Caco-2 (cell line): Measurements from ENCODE around the gene CFAP91. TPM values are rescaled to one million over a fixed set of nuclear protein-coding genes. Genes with fewer than 3 reads are reported as not detected.

Source experiments
- BruUV-seq: library from RNA; stranded (reverse); fragments of 400-500 nt; replicated peaks from 2 replicates; lab custom pipeline; 2021; lab: Mats Ljungman, UMichigan
- CTCF ChIA-PET: fragments of 300-600 bp; sonication (Branson Sonifier 250); formaldehyde crosslinking; loops from one replicate; lab custom pipeline; 2022; ENCODE audit warnings: antibody characterized with exemption; lab: Charles Lee
- POLR2A ChIA-PET: fragments of 300-600 bp; sonication (Branson Sonifier 250); formaldehyde crosslinking; loops from one replicate; lab custom pipeline; 2022; ENCODE audit warnings: antibody characterized with exemption; lab: Charles Lee
- DNase-seq, 2 experiments: peaks; one replicate each; pipeline versions ENCODE4 v3.0.0 to v3.0.0-alpha.2; 2020 to 2022
- H3K27me3 ChIP-seq: replicated peaks from 2 replicates; pipeline ENCODE4 v1.6.0; 2011; ENCODE audit warnings: low read length; ENCODE audit not compliant: control insufficient read depth, insufficient read depth
- H3K36me3 ChIP-seq: 2 replicates; pipeline ENCODE4 v1.5.1; 2011; ENCODE audit warnings: low read length; ENCODE audit not compliant: control insufficient read depth, insufficient read depth
- H3K4me1 ChIP-seq: fragments of 250-450 bp; sonication (Bioruptor Pico); 2 replicates; pipeline ENCODE4 v1.5.1; 2020; ENCODE audit warnings: mild to moderate bottlenecking
- H3K4me3 ChIP-seq: 2 replicates; pipeline ENCODE4 v1.5.1; 2011; ENCODE audit warnings: low read depth, mild to moderate bottlenecking, control low read depth, low read length
- H3K9me3 ChIP-seq: fragments of 250-450 bp; sonication (Bioruptor Pico); 2 replicates; pipeline ENCODE4 v1.5.1; 2020; ENCODE audit warnings: mild to moderate bottlenecking, moderate library complexity
- H3K27ac Mint-ChIP-seq: one replicate; pipeline ENCODE4 v1.8.0; 2022; ENCODE audit warnings: mixed read lengths; ENCODE audit not compliant: unreplicated experiment
- H3K27me3 Mint-ChIP-seq: one replicate; pipeline ENCODE4 v1.8.0; 2022; ENCODE audit warnings: mixed read lengths; ENCODE audit not compliant: insufficient read depth, unreplicated experiment
- H3K36me3 Mint-ChIP-seq: one replicate; pipeline ENCODE4 v1.8.0; 2022; ENCODE audit warnings: mild to moderate bottlenecking, mixed read lengths; ENCODE audit not compliant: insufficient read depth, unreplicated experiment
- H3K4me1 Mint-ChIP-seq: one replicate; pipeline ENCODE4 v1.8.0; 2022; ENCODE audit warnings: low read depth, mixed read lengths; ENCODE audit not compliant: unreplicated experiment
- H3K4me3 Mint-ChIP-seq: one replicate; pipeline ENCODE4 v1.8.0; 2022; ENCODE audit warnings: mild to moderate bottlenecking, moderate library complexity, mixed read lengths; ENCODE audit not compliant: unreplicated experiment
- H3K9me3 Mint-ChIP-seq: one replicate; pipeline ENCODE4 v1.8.0; 2022; ENCODE audit warnings: mixed read lengths; ENCODE audit not compliant: unreplicated experiment
- CTCF ChIP-seq, 2 experiments: fragments of 200-600 bp in 1 of 2; IDR thresholded peaks; 1 replicate in 1 of 2; 2 replicates in 1 of 2; pipeline versions ENCODE4 v1.5.1 to v1.8.0; 2011 to 2022; ENCODE audit warnings: antibody characterized with exemption in 1 of 2, control low read depth in 1 of 2, inconsistent platforms in 1 of 2, low read depth in 1 of 2, low read length in 1 of 2, mild to moderate bottlenecking in 1 of 2, moderate library complexity in 1 of 2; ENCODE audit not compliant: insufficient read depth in 1 of 2, severe bottlenecking in 1 of 2, unreplicated experiment in 1 of 2
- intact Hi-C: fragments of 100-400 bp; cut with micrococcal nuclease; formaldehyde crosslinking; loops from one replicate; pipeline ENCODE4 v1.10.0; 2022; ENCODE audit not compliant: unreplicated experiment
- total RNA-seq: library from RNA; stranded (reverse); gene quantifications from 2 replicates; pipeline ENCODE4 v1.2.3, GENCODE V29; 2022

The CFAP91 gene
- total RNA-seq, 1 experiment from 2014 or later, result not detected

- intact Hi-C loops, result loop anchor here (10.0 kb wide), 1 partner anchor 258 kb away; no protein-coding TSS in a partner anchor
- Mint-ChIP-seq H3K36me3 (peaks cover 18% of the 10 kb centered on the region), H3K9me3 (no peaks in the 10 kb centered on the region), H3K4me1 (peaks cover 5% of the 10 kb centered on the region), H3K27me3 (no peaks in the 10 kb centered on the region), H3K4me3 (no peak overlapping the region), H3K27ac (no peak overlapping the region)
- DNase-seq, result no peak
- H3K9me3 ChIP-seq, result no peaks in the 10 kb centered on the region
- TF ChIP-seq CTCF (IDR thresholded peaks at IDR 0.05; ENCODE audit: insufficient read depth in 1 of 2, low read depth in 1 of 2, low read length in 1 of 2, severe bottlenecking in 1 of 2, unreplicated experiment in 1 of 2), result no peak
- peaks cover 11% of the 10 kb centered on the region for H3K4me1 ChIP-seq
- POLR2A ChIA-PET, result no interaction called here
- no peaks in the 10 kb centered on the region; the same call in 1 of the 2 replicates for H3K36me3 ChIP-seq
- no peaks in the 10 kb centered on the region for H3K27me3 ChIP-seq
- CTCF ChIA-PET, result no interaction called here
- no peak overlapping the region for H3K4me3 ChIP-seq
- BruUV-seq, result no TSS peak
Measured at GRCh38 chr3:119672776-119673175, 30.0 kb upstream of the CFAP91 start.

GRCh38 chr3:119673875-119674274 is 28.9 kb upstream of the CFAP91 start:
- no peak for TF ChIP-seq CTCF (IDR thresholded peaks at IDR 0.05; ENCODE audit: insufficient read depth in 1 of 2, low read depth in 1 of 2, low read length in 1 of 2, severe bottlenecking in 1 of 2, unreplicated experiment in 1 of 2)
- no peaks in the 10 kb centered on the region for H3K9me3 Mint-ChIP-seq
- no peaks in the 10 kb centered on the region; the same call in 1 of the 2 replicates for H3K36me3 ChIP-seq
- no TSS peak for BruUV-seq
- no peaks in the 10 kb centered on the region for H3K9me3 ChIP-seq
- no peak overlapping the region for H3K27ac Mint-ChIP-seq
- peaks cover 13% of the 10 kb centered on the region for H3K4me1 ChIP-seq
- DNase-seq, result no peak
- no peaks in the 10 kb centered on the region for H3K27me3 ChIP-seq
- H3K4me3 Mint-ChIP-seq, result no peak overlapping the region
- H3K4me1 Mint-ChIP-seq, result peaks cover 6% of the 10 kb centered on the region
- intact Hi-C loops, result loop anchor here (10.0 kb wide), 1 partner anchor 259 kb away; no protein-coding TSS in a partner anchor
- CTCF ChIA-PET, result no interaction called here
- POLR2A ChIA-PET, result no interaction called here
- H3K4me3 ChIP-seq, result no peak overlapping the region
- H3K27me3 Mint-ChIP-seq, result no peaks in the 10 kb centered on the region
- peaks cover 18% of the 10 kb centered on the region for H3K36me3 Mint-ChIP-seq

GRCh38 chr3:119675188-119675874 is 27.5 kb upstream of the CFAP91 start:
- DNase-seq, result no peak
- Mint-ChIP-seq H3K27me3 (no peaks in the 10 kb centered on the region), H3K4me1 (peaks cover 6% of the 10 kb centered on the region), H3K9me3 (no peaks in the 10 kb centered on the region), H3K36me3 (peaks cover 18% of the 10 kb centered on the region), H3K27ac (no peak overlapping the region), H3K4me3 (peak overlapping the region; percentile 84)
- Histone ChIP-seq H3K4me3 (no peak overlapping the region), H3K9me3 (no peaks in the 10 kb centered on the region), H3K36me3 (no peaks in the 10 kb centered on the region; the same call in 1 of the 2 replicates), H3K4me1 (peaks cover 13% of the 10 kb centered on the region), H3K27me3 (no peaks in the 10 kb centered on the region)
- no peak for TF ChIP-seq CTCF (IDR thresholded peaks at IDR 0.05; ENCODE audit: insufficient read depth in 1 of 2, low read depth in 1 of 2, low read length in 1 of 2, severe bottlenecking in 1 of 2, unreplicated experiment in 1 of 2)
- POLR2A ChIA-PET, result no interaction called here
- CTCF ChIA-PET, result no interaction called here
- BruUV-seq, result no TSS peak
- intact Hi-C loops, result loop anchor here (5.0 to 10.0 kb wide), 3 partner anchors 43 to 261 kb away; no protein-coding TSS in a partner anchor
